Measurements from ENCODE around the gene FBXW7.
A peak's percentile ranks its signal among the peaks of the same experiment; 100 is the strongest.

The FBXW7 gene

DNA sequence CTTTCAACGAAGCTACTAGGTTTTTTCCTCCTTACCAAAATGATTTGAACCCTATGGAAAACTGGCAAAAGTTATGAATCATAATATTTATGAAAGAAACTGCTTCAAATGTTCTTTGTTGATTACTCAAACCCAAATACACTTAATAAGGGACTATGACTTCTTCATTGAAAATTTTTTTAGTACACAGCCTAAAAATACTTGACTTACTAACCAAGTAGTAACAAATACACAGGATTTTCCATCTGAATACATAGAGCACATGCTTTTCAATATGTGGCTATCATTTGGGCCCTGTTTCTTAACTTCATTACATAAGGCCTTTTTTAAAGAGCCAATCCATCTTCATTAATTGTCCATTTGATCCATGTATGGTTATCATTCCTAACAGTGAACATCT lies 171.5 kb downstream of the FBXW7 start:
- no peak for DNase-seq

DNA sequence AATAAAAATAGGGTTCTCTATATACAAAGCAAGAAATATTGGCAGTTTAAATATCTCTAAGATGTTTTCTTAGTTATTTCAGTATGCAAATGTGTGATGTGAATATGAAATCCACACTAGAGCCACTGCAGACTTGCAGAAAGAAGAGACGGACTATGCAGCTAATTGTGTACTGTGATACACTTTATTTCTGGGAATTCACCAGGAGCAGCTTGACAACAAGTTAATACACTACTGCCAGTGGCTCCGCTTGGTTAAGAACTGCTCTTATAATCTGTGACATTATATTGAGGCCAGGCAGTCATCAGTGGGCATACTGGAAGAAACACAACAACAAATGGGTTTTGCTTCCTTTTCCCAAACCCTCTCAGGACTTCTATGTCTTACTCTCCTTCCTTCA lies 172.0 kb downstream of the FBXW7 start:
- no peak for DNase-seq

DNA sequence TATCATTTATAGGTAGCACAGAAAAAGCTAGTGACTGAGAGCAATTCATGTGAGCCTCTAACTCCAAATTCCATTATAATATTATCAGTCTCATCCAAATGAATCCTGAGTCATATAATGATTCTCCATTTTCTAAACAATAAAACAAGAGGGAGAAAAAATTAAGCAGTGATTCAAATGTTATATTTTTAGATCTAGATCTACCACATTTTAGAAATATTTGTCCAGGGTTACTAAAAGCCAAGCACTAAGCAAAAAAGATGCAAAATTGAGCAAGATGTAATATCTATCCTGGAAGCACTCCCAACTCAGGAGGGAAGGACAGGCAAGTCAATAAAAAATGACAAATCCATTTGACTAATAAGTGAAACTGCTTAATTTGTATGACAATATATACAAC lies 172.8 kb downstream of the FBXW7 start:
- DNase-seq = no peak

DNA sequence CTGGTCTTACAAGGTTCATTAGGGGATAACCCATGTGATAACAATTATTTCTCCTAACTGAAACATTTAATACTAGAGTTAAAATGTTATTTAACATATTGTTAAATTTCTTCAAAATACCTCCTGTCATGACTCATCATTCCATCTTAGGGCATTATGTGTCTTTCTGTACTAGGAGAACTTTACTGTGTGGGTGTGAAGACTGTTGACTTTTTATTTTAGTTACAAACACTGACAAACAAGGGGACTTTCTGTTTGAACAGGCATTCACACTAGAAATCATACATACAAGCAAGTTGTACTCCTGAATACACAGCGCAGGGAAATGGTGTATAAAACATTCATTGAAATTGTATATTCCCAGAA lies 175.9 kb downstream of the FBXW7 start:
- no peak for DNase-seq

DNA sequence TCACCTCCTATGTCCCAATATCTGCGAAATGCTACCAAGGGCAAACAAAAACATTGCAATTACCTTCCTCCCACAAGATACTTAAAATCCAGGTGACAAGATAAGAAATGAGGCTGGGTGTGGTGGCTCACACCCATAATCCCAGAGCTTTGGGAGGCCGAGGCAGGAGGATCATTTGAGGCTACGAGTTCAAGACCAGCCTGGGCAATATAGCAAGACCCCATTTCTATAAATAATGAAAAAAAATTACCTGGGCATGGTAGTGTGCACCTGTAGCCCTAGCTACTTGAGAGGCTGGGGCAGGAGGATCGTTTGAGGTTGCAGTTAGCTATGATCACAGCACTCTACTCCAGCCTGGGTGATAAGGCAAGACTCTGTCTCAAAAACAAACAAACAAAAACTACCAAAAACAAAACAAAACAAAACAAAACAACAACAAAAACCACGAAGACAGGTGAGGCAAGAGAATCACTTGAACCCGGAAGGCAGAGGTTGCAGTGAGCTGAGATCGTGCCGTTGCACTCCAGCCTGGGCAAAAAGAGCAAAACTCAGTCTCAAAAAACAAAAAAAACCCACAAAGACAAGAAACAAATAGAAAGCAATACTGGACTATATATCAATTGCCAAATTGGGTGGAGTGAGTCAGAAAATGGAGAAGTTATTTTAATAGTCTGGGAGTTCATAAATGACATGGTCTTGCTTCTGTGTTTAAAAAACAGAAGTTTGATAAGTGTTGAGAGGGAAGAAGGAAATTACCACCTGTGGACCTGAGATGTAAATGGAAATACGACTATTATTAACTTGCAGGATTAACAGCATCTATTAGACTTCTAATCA lies 176.5 kb downstream of the FBXW7 start:
- DNase-seq = no peak

DNA sequence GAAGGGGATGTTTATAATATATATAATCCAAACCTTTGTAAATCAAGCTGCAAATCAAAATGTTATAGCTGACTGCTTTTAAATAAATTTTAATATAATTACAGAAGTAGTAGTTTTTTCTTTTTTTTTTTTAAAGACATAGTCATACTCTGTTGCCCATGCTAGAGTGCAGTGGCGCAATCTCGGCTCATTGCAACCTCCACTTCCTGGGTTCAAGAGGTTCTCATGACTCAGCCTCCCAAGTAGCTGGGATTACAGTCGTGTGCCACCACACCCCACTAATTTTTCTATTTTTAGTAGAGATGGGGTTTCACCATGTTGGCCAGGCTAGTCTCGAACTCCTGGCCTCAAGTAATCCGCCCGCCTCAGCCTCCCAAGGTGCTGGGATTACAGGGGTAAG lies 178.7 kb downstream of the FBXW7 start:
- DNase-seq = no peak

DNA sequence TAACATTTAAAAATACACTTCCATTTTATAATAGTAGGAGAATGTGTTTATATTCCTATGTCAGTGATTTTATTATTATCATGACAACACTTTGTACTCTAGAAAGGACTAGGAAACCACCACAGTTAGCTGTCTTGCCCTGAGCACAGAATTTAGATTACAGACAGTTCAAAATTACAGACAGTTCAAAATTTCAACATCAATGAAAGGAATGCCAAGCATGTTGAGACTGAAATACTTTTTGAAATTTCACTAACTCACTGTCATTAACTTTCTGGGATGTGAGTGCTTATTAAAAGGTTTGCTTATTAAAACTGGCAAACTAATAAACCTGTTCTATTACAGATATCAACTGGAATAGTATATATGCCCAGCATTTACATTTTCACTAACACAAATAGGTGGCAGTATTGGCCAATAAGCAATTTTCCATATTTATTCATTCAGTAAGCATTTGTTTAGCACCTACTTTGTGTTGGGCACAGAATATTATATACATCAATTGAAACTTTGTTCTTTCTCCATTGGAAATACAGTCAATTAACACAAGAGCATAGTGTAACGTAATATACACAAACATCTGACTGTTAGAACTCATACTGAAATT lies 179.4 kb downstream of the FBXW7 start:
- no peak for DNase-seq

DNA sequence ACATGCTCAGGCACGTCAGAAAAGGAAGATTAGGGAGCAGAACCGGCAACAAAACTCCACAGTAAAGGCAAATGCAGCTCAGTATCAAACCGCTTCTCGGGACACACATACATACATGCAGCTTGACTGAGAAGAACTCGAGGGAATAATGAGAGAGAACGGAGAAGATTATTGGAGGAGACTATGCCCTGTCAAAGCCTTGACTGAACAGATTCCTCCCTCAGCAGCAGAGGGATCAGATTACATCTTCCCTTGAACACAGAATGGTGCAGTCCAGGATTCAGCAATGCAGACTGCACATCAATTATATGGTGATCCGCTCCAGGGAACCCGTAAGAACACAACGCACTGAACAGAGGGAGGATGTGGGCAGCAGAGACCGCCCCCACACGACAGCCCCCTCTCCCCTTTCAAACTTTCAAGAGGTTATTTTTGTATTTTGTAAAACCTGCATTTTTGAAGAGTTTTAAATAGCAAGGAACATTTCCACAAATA lies 183.2 kb downstream of the FBXW7 start:
- DNase-seq = peak; percentile 95

DNA sequence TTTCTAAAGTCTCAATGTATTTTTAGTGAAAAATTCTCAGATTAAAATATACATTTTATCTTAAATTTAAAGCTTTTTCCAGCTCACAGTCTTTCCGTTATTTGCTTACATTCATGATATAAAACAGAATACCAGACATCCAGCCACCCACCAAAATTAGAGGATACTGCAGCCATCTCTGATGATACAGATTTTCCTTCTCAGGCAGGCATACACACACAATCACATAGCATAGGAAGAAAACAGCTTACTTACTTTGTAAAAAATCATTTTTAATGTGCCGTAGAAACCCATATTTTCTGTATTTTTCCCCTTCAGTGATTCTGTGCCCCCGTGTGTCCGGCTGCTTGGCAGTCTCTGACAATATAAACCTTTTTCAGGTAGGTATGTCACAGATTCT lies 183.7 kb downstream of the FBXW7 start:
- DNase-seq = no peak

DNA sequence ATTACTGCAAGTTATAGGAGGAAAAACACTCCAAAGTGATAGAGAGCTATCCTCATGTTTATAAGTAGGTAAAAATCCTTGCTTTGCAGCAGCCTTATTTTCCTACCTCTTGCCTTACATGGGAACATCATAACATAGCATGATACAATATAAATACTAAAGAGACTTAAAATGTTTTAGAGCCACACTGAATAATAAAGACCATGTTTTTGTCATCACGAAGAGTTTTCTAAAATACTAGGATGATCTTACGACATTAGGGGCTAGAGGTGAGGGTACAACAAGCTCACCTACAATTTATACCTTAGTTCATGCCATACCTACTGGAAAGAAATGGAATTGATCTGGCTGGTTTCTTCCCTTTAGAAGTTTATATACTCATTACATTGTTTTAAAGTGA lies 184.8 kb downstream of the FBXW7 start:
- no peak for DNase-seq

DNA sequence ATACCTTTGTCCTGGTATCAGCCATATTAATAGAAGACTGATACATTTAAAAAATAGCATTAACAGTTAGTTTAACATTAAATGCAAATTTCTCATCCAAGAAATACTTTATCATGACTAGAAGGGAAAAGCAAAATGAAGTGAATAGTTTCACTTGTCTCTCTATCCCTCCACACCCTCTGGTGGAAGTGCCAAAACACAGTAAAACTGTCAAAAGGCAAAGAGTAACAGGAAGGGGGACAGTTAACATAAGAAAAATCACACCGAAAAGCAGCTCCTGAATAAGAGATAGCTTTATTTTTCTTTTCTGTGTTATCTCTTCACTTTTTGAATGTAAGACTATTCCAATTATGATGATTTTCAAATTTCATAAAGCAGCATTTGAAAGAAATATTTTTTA lies 187.2 kb downstream of the FBXW7 start:
- peak; percentile 30 for DNase-seq

DNA sequence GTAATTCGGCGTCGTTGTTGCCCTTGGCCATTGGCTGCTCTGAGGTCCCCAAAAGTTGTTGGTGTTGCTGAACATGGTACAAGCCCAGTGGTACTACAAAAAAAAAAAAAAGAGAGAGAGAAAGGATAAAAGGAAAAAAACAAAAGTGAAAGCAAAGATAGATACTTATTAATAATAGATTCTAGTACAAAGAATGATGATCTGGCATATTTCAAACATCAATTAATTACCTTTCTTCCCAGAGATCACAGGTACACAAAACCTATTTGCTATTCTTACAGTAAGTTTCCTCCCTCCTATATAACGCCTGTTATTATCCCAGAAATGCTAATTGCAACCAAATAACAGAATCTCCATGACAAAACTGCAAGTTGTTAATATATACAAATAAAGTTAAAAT lies 188.9 kb downstream of the FBXW7 start:
- DNase-seq = no peak

DNA sequence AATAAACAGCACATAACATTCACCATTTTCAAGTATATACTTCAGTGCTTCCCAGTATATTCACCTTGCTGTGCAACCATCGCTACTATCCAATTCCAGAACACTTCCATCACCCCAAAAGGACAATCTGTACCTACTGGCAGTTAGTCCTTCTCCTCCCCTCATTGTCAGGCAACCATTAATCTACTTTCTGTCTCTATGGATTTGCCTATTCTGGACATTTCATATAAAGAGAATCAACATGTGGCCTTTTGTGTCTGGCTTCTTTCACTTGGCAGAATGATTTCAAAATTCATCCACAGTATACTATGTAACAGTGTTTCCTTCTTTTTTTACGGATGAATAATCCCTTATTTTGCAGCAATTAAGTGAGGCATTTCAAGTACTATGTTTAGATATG lies 189.4 kb downstream of the FBXW7 start:
- no peak for DNase-seq

DNA sequence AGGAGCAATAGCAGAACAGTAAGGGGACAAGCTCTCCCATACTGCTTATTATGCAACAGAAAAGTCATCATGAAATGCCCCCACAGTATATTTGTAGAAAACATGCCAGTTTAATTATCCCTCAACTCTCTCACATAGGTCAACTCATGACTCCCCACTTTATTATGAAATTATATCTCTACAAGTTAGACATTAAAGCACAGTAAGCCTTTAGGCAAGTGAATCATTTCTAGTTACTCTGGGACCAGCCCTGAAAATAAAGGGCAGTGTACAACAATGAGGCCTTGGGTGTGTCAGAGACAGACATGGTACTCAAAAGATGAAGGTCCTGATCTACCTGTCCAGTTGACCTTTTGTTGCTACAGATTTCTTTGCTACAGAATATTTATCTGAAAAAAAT lies 191.9 kb downstream of the FBXW7 start:
- DNase-seq = no peak

DNA sequence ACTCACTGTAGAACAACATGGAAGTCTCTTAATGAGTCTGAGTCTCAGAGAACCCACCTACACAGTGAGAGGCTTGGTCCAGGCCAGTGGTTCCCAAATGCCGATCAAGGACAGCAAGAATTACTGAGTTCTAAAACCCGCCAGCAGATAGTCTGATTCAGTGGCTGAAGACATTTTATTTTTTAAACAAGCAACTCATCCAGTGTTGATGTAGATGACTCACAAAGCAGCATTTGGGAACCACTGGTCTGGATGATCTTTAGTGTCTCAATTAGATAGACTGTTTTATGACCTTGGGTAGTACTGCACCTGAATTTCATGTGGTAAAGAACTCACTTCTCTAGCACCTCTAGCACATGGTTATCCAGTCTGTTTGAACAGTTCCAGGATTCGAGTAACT lies 193.6 kb downstream of the FBXW7 start:
- DNase-seq = no peak

DNA sequence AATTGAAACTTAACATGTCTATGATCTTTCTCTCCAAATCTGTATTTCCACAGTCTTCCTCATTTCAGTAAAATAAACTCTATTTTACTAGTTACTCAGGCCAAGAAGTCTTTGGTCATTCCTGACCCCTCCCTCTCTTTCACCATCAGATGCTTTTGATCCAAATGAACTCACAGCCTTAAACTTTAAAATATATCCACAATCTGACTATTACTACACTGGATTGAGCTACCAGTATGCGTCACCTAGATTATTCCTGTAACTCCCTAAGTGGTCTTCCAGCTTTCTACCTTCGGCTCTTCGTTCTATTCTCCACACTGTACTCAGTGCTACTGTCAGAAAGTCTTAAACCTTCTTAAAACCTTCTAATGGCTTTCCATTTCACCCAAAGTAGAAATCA lies 195.1 kb downstream of the FBXW7 start:
- DNase-seq = no peak

DNA sequence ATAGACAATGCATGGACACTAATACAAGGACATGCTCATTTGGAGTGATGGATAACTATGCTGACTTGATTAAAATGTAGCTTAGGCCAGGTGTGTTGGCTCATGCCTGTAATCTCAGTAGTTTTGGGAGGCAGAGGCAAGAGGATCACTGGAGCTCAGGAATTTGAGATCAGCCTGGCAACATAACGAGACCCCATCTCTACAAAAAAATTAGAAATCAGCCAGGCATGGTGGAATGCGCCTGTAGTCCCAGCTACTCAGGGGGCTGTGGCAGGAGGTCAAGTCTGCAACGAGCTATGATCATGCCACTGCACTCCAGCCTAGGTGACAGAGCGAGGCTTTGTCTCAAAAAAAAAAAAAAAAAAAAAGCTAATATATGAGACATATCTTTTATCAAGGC lies 196.3 kb downstream of the FBXW7 start:
- DNase-seq = no peak

DNA sequence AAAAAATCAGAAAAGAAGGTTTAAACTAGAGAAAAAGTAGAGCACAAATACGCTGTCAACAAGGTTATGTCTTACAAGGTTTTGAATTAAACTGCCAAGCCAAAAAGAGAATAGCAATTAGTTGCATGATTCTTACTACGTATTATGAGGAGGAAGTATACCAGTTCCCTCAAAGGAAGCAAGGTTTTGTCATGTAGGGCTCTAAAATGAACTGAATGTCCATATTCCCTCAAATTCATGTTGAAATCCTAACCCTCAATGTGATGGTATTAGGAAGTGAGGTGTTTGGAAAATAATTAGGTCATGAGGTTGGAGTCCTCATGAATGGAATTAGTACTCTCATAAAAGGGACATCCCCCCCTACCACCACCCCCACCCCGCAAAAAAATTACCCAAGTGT lies 201.0 kb downstream of the FBXW7 start:
- no peak for DNase-seq

DNA sequence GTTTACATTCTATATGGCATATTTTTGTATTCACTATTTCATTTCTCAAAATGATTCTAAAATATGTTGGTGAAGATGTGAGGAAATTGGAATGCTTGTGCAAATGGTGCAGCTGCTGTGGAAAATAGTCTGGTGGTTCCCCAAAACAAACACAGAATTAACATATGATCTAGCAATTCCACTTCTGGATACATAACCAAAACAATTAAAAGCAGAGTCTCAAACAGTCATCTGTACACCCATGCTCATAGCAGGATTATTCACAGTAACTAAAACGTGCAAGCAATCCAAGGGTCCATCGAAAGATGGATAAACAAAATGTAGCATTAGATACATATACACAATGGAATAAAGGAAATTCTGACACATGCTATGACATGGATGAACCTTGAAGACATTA lies 204.8 kb downstream of the FBXW7 start:
- no peak for DNase-seq

DNA sequence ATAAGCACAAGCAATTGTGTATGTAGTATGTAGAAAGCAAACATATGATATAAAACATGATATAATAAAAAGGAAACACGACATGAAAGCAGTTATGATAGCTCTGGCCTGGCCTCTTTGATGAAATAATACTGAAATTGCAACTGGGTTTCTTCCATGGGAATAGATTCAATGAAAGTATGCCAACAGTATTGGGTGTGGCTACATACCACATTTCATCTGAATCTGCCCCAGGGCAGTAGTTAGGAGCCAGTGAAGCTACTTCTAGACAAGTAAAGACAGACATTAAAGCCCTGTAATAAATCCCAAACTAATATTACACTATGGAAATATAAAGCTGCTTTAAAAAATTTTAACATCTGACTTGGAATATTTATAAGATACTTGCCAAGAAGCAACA lies 207.3 kb downstream of the FBXW7 start:
- no peak for DNase-seq

DNA sequence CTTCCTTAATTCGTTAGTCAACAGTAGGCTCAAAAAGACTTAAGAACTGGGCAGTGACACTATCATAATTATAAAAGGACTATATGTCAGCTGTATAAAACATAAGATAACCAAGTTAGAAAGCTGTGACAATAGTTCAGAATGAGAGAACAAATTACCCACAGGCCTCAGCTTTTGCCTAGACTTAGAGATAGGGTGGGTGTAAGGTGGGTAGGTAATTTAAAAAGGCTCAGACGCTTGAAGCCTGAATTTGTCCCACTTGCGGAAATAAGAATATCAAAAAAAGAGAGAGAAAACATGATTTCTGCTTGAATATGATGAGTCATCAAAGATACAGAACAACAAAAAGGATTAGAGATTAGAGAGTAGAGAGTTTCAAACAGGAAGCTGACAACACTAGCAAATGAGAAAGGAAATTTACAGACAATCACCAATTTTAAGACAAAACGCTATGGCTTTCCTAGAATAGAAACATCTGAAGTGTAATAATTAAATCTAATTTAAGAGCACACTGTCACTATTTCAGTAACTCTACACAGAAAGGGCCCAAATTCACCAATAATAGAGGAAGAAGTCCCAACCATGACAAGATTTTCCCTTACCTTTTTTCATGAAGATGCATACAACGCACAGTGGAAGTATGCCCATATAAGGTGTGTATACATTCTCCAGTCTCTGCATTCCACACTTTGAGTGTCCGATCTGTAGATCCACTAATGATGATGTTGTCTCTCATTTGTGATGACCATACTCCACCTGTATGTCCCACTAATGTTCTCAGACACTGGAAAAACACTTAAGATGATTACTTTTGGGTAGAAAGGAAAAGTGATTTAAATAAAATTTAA lies 208.1 kb downstream of the FBXW7 start:
- no peak for DNase-seq

DNA sequence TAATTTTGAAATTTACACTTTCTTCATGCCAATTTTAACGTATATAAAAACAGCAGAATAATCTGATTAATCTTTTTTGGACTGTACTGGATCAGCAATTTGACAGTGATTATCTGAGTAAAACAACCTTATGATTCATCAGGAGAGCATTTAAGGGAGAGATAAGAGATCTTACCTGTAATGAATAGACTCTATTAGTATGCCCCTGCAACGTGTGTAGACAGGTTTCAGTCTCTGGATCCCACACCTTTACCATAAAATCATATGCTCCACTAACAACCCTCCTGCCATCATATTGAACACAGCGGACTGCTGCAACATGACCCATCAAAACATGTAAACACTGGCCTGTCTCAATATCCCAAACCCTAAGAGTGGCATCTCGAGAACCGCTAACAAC lies 210.1 kb downstream of the FBXW7 start:
- peak; percentile 16 for DNase-seq

DNA sequence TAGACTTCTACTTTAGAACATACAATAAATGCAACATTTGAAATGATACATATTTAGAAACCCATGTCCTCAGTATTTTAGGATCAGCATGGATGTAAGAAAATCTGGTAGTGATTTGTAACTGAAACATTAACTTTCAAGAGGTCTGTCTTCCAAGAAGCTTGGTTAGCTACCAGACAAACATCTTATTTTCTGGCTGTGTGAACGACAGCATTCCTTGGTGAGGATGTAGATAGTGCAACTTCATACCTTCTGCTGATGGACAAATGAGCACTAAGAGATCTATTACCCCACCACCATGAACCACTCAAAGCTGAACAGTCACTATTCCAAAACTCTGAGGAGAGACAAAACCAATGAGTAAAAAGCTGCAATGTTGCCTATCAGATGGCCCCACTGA lies 212.7 kb downstream of the FBXW7 start:
- no peak for DNase-seq

DNA sequence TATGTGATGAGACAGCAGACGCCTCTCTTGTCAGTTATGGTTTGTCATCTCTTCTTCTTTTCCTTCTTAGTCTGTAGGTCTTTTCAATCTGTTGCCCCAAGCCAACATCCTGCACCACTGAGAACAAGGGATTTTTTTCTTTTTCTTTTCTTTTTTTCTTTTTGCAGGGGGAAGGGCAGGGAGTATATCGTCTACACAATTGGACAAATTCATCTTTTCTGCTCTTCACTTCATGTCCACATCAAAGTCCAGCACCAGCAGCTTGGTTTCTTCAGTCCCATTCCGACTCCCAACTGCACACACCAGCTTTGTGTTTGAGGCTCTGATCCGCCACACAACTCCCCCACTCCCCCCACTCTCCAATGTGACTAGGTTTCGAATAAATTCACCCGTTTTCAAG lies 213.2 kb downstream of the FBXW7 start:
- no peak for DNase-seq

Data from DMS153 (cell line).